Measurements from ENCODE around the gene SPRED2. TPM values are rescaled to one million over a fixed set of nuclear protein-coding genes. Genes with fewer than 3 reads are reported as not detected.
"Not testable (repeated sequence)": the region's sequence is repeated elsewhere in the genome, so short reads cannot be mapped to it uniquely, and the experiment has no call there.

The SPRED2 gene
- total RNA-seq, 1 donor from 2014 or later: 22.0 TPM

DNA sequence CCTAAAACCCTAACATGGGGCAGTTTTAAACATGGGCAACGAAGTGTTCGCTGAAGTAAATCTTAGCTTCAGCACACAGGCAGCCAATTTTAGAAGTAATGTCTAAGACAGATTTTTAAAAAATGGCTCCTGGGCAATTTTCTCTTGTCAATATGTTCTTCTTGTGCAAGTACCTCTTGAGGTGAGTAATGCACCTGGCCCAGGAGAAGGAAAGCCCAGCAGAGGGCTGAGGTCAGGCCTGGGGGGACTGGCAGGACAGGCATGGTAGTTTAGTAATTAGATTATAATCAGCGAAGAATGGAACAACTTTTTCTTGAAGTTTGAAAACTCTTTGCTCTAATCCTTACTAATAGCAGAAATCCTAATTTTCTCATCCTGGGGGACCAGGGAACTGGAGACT, 77.6 kb downstream of the SPRED2 start:
- intact Hi-C loops (cut with DNase I): no loop called here
- no peak for DNase-seq (ENCODE audit: low spot score)

- no peak for DNase-seq (ENCODE audit: low spot score)
- intact Hi-C loops (cut with DNase I): no loop called here
These were observed 78.5 kb downstream of the SPRED2 start for GRCh38 chr2:65353927-65354326.

DNA sequence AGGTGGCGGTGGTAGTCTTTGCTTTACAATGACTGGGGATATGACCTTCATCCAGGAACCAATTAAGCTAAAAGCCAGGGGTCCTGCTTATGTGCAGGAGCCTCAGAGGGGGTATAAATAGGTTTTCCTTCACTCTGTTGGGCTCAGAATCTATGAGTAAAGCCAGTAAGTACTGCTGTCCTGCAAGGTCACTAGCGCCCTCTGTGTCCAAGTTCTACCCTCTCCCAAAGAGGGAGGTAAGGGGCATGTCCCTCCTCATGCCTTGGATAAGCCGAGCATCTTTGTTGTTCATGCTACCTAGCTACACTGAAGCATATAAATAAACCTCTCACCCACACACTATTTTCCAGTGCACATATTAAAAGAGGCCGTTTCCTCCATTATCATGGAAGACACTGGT, 79.4 kb downstream of the SPRED2 start:
- intact Hi-C loops (cut with DNase I): no loop called here

GRCh38 chr2:65351948-65352595, 80.3 kb downstream of the SPRED2 start:
- no peak for DNase-seq (ENCODE audit: low spot score)
- intact Hi-C loops (cut with DNase I): no loop called here

More for the DNA sequence above, 79.4 kb downstream of the SPRED2 start:
- DNase-seq (ENCODE audit: low spot score): no peak

DNA sequence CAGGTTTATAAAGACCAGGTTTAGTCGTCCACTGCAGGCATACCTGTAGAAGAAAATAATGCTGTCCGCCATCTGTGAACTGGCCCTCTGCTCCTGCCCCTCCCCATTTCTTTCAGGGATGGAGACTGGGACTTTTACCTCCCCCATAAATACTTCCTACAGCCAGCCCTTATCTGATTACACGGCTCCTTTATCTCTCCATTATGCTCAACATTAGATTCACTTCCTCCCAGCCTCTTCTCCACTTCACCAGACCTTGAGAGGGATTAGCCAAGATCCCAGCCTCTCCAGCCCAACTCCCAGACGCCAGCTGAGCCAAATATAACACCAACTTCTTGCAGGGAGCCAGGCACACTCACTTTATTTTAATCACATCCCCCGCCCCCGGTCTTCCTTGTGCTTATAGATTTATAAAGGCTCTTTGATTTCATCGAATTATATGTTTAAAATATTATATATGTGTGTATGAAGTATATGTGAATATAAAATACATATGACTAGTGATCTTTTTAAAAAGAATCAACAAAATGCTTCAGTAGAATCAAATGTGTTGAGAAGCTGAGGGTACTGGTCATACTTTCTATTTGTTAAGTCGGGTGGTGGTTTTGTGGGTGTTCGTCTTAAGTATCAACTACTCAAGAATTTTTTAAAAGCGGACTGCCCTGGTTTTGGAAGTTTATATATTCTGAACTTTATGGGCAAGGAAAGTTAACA, 81.0 kb downstream of the SPRED2 start:
- DNase-seq (ENCODE audit: low spot score): no peak
- intact Hi-C loops (cut with DNase I): no loop called here

DNA sequence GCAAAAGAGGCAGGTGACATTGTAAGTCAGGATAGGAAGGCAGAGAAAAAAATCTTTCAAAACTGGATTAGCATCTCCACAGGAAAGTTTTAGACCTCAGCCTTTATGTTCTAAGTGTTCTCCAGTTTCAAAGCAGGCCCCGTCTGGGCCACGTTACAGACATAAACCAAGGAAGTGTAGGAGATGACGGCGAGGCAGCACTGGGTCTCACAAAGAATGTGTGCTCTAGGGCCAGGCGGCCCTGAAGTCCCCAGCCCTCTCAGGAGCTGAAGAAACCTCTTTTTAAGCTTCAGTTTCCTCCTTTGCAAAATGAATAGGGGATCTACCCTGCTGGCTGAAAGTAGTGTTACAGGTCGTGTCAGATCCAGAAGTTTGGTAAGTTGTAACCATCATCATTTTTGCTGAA, 81.7 kb downstream of the SPRED2 start:
- no peak for DNase-seq (ENCODE audit: low spot score)
- intact Hi-C loops (cut with DNase I): no loop called here

GRCh38 chr2:65349863-65350262, 82.5 kb downstream of the SPRED2 start:
- intact Hi-C loops (cut with DNase I): loop anchor here (5.0 kb wide), 1 partner anchor 38 kb away; no protein-coding TSS in a partner anchor
- DNase-seq (ENCODE audit: low spot score): no peak

DNA sequence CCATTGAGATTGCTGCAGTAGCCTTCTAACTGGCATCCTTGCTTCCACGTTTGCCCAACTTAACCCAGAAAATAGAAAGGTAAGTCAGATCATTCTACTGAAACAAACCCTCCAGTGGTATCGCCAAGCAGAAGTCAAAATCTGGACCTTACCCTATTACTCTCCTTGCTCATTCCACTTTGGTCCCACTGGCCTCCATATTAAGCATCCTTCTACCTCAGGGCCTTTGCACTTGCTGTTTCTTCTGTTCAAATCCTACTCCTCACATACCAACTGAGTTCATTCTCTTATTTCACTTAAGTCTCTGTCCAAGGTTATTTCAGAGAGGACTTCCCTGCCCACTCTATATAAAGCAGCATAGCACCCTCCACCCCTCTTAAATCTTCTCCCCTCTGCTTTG, 84.5 kb downstream of the SPRED2 start:
- no peak for DNase-seq (ENCODE audit: low spot score)
- intact Hi-C loops (cut with DNase I): loop anchor here (5.0 kb wide), 1 partner anchor 36 kb away; no protein-coding TSS in a partner anchor

GRCh38 chr2:65345631-65346030, 86.8 kb downstream of the SPRED2 start:
- no peak for DNase-seq (ENCODE audit: low spot score)
- intact Hi-C loops (cut with DNase I): loop anchor here (5.0 kb wide), 1 partner anchor 33 kb away; no protein-coding TSS in a partner anchor

DNA sequence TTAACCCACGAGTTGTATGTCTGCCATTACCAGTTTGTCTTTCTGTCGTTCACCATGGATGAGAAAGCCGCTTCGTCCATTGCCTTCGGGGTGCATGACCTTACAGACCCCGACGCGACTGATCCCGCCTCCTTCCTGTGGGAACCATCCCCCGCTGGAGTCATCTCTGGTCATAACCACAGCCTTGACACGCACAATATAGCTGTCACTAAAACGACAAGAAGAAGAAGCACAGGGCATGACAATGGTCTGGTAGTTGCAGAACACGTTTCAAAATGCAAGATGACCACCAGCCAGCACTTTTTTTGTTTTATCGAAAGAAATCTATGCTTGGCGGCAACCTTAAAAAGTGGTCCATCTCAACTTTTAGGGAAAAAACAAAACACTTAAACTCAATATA, 87.7 kb downstream of the SPRED2 start:
- DNase-seq (ENCODE audit: low spot score): no peak
- intact Hi-C loops (cut with DNase I): loop anchor here (5.0 kb wide), 1 partner anchor 32 kb away; no protein-coding TSS in a partner anchor

DNA sequence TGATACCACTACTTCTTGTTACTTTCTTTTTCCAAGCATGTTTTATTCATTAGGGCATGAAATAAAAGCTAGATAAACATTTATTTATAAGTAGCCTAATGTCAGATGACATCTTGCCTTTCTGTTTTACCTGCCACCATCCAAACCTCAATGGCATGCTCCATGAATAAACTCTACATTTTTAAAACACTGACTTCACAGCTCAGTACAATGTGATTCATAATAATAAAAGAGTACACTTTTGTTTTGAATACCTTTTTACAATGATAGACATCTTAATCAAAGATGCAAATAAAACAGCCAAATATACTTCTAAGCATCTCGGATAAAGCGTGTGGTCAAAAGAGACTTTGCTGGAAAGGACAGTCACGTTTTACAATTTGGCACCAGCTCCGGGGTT, 88.2 kb downstream of the SPRED2 start:
- intact Hi-C loops (cut with DNase I): no loop called here
- no peak for DNase-seq (ENCODE audit: low spot score)

DNA sequence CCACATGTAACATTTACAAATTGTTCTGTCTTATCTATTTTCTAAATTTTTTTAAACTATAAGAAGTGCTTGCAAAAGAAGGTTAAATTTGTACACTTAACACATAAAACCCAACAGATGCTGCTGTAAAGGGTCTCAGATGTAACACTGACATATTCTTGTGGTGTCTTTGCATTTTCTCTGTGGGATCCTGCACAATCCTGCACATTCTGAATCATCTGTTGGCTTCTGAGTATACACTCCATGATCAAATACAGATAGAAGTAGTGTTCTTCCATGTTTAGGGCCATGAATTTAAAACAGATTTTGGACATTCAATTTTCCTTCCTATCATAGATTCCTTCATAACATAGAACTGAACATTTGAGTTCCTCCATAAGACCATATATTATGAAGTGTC, 89.0 kb downstream of the SPRED2 start:
- intact Hi-C loops (cut with DNase I): no loop called here
- no peak for DNase-seq (ENCODE audit: low spot score)

DNA sequence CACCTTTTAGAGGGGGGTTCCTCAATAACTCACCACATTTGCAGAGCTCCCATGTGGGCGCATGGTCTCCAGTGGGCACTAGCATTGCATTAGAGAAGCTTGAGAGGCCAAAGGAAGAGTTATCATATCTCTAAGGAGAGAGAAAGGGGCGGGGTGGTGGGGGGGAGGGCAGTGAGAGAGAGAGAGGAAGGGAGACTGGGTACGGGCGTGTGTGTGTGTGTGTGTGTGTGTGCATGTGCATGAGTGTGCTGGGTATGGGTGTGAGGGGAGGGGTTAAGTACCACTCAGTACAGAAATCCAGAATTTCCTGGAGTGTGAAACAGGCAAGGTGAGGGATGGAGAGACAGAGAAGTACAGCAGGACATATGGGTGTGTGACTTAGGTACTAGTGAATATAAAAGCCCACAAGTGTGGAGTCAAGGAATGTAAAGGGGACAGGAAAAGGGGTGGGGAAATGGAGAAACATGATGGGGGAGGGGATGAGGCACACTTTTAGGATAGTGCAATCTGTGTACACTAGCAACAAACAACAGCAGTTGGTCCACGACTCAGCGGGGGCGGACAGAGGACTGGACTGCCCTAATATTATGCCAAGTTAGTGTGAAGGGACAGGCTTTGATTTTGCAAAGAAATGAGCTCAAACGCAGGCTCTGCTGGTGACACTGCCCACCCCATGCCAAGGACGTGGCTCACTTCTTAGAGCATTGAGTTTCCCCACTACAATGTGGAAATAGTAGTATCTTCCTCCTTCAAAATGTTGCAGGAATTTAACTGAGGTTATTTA, 91.3 kb downstream of the SPRED2 start:
- no peak for DNase-seq (ENCODE audit: low spot score)
- intact Hi-C loops (cut with DNase I): no loop called here

GRCh38 chr2:65339648-65340047, 92.8 kb downstream of the SPRED2 start:
- intact Hi-C loops (cut with DNase I): no loop called here
- no peak for DNase-seq (ENCODE audit: low spot score)

- DNase-seq (ENCODE audit: low spot score); intact Hi-C loops (cut with DNase I): not testable (repeated sequence)
These were observed 93.4 kb downstream of the SPRED2 start for GRCh38 chr2:65338830-65339495.

DNA sequence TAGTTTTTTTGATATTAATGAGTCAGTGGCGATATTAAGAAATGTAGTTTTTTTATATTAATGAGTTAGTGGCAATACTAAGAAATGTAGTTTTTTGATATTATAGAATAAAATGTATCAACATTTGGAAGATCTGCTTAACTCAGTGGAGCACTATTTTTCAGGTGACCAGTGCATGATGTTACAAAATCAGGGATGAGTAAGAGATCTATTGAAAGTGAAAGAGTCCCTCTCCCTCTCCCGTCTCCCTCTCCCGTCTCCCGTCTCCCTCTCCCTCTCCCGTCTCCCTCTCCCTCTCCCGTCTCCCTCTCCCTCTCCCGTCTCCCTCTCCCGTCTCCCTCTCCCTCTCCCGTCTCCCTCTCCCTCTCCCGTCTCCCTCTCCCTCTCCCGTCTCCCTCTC, 94.5 kb downstream of the SPRED2 start:
- DNase-seq (ENCODE audit: low spot score); intact Hi-C loops (cut with DNase I): not testable (repeated sequence)

- intact Hi-C loops (cut with DNase I): no loop called here
- DNase-seq (ENCODE audit: low spot score): no peak
These were observed 97.7 kb downstream of the SPRED2 start for GRCh38 chr2:65334714-65335113.

DNA sequence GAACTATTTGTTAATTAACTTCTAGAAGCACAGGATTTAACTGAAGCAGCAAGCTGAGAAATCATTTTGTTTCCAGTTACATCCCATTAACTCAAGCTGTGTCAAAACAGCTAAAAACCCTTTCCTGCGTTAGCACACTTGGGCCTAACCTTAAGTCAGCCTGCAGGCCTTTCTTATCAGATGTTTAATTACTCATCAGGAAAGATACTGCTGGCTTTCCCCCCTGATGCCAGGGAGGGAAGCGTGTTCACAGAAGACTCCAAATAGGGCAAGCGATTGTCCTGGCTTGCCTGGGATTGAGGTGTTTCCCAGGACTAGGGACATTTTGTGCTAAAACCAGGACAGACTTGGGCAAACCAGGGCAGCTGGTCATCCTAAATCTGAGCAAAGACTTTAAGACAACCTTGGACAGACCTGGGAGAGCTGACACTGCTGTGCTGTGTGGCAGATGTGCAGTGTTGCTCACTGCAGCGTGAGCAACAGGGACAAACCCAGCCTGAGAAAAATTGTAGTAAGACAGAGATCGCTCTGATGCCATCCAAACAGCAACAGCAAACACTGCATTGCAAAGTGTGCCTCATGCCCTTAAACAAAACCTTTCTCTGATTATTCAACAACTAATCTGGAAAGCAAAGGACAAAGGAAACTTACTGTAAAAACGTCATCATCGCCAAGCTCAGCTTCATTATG, 100.9 kb downstream of the SPRED2 start:
- intact Hi-C loops (cut with DNase I): no loop called here

GRCh38 chr2:65329525-65329924, 102.9 kb downstream of the SPRED2 start:
- intact Hi-C loops (cut with DNase I): no loop called here

More for the DNA sequence above, 100.9 kb downstream of the SPRED2 start:
- no peak for DNase-seq (ENCODE audit: low spot score)

More at GRCh38 chr2:65329525-65329924, 102.9 kb downstream of the SPRED2 start:
- DNase-seq (ENCODE audit: low spot score): no peak
